ENCODE measurements around the gene SLC35F3.

SLC35F3 gene

GRCh38 chr1:234230414-234230862, 326.0 kb downstream of the SLC35F3 start:
- TF ChIP-seq MYC (IDR thresholded peaks at IDR 0.05; ENCODE audit: low read depth, low read length) (no peak), POLR2A (IDR thresholded peaks at IDR 0.05; ENCODE audit: extremely low read depth, insufficient read length) (no peak), CTCF (IDR thresholded peaks at IDR 0.05; ENCODE audit: low read depth, low read length) (no peak), MAX (IDR thresholded peaks at IDR 0.05; ENCODE audit: low read depth, low read length) (no peak)
- no peak for DNase-seq (ENCODE audit: low read depth)
- H3K4me3 ChIP-seq (ENCODE audit: low read depth, low read length) = no peak overlapping the region

- no peak for TF ChIP-seq MAX (IDR thresholded peaks at IDR 0.05; ENCODE audit: low read depth, low read length)
- TF ChIP-seq MYC (IDR thresholded peaks at IDR 0.05; ENCODE audit: low read depth, low read length) = no peak
- TF ChIP-seq POLR2A (IDR thresholded peaks at IDR 0.05; ENCODE audit: extremely low read depth, insufficient read length) = no peak
- peak; percentile 37 for TF ChIP-seq CTCF (IDR thresholded peaks at IDR 0.05; ENCODE audit: low read depth, low read length)
- DNase-seq (ENCODE audit: low read depth) = peak; percentile 8
- H3K4me3 ChIP-seq (ENCODE audit: low read depth, low read length) = no peak overlapping the region
These were observed 326.8 kb downstream of the SLC35F3 start for GRCh38 chr1:234231061-234231892.

GRCh38 chr1:234231893-234232276, 327.4 kb downstream of the SLC35F3 start:
- DNase-seq (ENCODE audit: low read depth) = no peak
- H3K4me3 ChIP-seq (ENCODE audit: low read depth, low read length) = no peak overlapping the region
- TF ChIP-seq MAX (IDR thresholded peaks at IDR 0.05; ENCODE audit: low read depth, low read length) (no peak), CTCF (IDR thresholded peaks at IDR 0.05; ENCODE audit: low read depth, low read length) (no peak), MYC (IDR thresholded peaks at IDR 0.05; ENCODE audit: low read depth, low read length) (no peak), POLR2A (IDR thresholded peaks at IDR 0.05; ENCODE audit: extremely low read depth, insufficient read length) (no peak)

- TF ChIP-seq MAX (IDR thresholded peaks at IDR 0.05; ENCODE audit: low read depth, low read length) (no peak), POLR2A (IDR thresholded peaks at IDR 0.05; ENCODE audit: extremely low read depth, insufficient read length) (no peak), MYC (IDR thresholded peaks at IDR 0.05; ENCODE audit: low read depth, low read length) (no peak)
- no peak overlapping the region for H3K4me3 ChIP-seq (ENCODE audit: low read depth, low read length)
- DNase-seq (ENCODE audit: low read depth) = no peak
These were observed 329.7 kb downstream of the SLC35F3 start for GRCh38 chr1:234234199-234234598.

GRCh38 chr1:234235434-234235881, 331.0 kb downstream of the SLC35F3 start:
- no peak for DNase-seq (ENCODE audit: low read depth)
- TF ChIP-seq MAX (IDR thresholded peaks at IDR 0.05; ENCODE audit: low read depth, low read length) (no peak), POLR2A (IDR thresholded peaks at IDR 0.05; ENCODE audit: extremely low read depth, insufficient read length) (no peak), MYC (IDR thresholded peaks at IDR 0.05; ENCODE audit: low read depth, low read length) (no peak), CTCF (IDR thresholded peaks at IDR 0.05; ENCODE audit: low read depth, low read length) (no peak)
- H3K4me3 ChIP-seq (ENCODE audit: low read depth, low read length) = no peak overlapping the region

GRCh38 chr1:234237393-234237792, 332.9 kb downstream of the SLC35F3 start:
- DNase-seq (ENCODE audit: low read depth) = no peak
- no peak overlapping the region for H3K4me3 ChIP-seq (ENCODE audit: low read depth, low read length)
- no peak for TF ChIP-seq POLR2A (IDR thresholded peaks at IDR 0.05; ENCODE audit: extremely low read depth, insufficient read length)
- no peak for TF ChIP-seq CTCF (IDR thresholded peaks at IDR 0.05; ENCODE audit: low read depth, low read length)
- no peak for TF ChIP-seq MAX (IDR thresholded peaks at IDR 0.05; ENCODE audit: low read depth, low read length)
- no peak for TF ChIP-seq MYC (IDR thresholded peaks at IDR 0.05; ENCODE audit: low read depth, low read length)

Data from NB4 (cell line).